ENCODE measurements around the gene GALC. TPM values are rescaled to one million over a fixed set of nuclear protein-coding genes. Genes with fewer than 3 reads are reported as not detected.
A peak's percentile ranks its signal among the peaks of the same experiment; 100 is the strongest.

GALC gene
- total RNA-seq, 1 experiment from 2014 or later, result 33.4 TPM

DNA sequence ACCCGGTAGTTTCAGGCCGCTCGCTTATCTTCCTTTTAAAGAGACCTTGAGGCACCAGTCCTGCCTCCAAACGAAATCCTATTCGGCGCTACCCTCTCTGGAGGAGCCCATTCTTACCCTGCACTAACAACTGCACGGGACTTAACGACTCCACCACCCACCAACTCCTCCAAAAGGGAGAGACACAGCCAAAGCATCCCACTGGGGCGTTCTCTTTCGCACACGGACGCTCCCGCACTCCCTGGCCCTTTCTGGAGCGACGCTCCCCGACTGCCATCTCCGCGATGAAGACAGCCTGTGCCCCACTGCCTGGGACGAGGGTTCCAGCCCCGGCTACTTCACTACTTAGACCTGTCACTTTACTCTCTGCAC, 650 bp downstream of the GALC start:
- Histone ChIP-seq H3K4me2 (ENCODE audit: low read depth, low read length, poor library complexity, severe bottlenecking) (peak overlapping the region; percentile 95), H3K9ac (ENCODE audit: low read length) (peak overlapping the region; percentile 83), H4K20me1 (ENCODE audit: insufficient read depth, low read depth, low read length) (no peaks in the 10 kb centered on the region), H3K9me3 (ENCODE audit: low read length) (no peaks in the 10 kb centered on the region), H3K27me3 (ENCODE audit: low read length) (no peaks in the 10 kb centered on the region), H3K9me2 (replicated peaks; ENCODE audit: insufficient read depth, low read length) (no peaks in the 10 kb centered on the region), H2AFZ (ENCODE audit: low read length) (peak overlapping the region; percentile 97), H3K79me2 (ENCODE audit: low read length) (peaks cover 13% of the 10 kb centered on the region; the same call in 1 of the 2 replicates), H3K36me3 (ENCODE audit: insufficient read depth, low read length) (no peaks in the 10 kb centered on the region), H3K27ac (ENCODE audit: low read length) (peak overlapping the region; percentile 61), H3K4me1 (ENCODE audit: low read length) (peaks cover 25% of the 10 kb centered on the region), H3K4me3 (ENCODE audit: low read length) (peak overlapping the region; percentile 77)
- no peak for DNase-seq

DNA sequence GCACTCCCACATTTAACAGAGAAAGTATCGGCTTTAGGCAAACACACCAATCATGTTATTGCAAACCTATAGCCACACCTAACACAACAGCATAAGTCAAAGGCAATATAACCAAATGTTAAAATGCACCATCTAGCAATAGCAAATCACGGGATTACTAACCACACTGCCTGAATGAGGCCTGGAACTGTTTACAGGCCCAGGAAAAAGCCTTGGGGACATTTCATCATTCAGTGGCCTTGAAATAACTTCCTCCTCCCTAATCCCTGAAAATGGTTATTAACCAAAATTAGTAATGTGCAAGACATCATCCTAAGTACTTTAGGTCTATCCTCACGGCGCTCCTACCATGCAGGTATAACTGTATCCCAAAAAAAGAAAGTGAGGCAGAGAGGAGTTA, 2.3 kb downstream of the GALC start:
- Histone ChIP-seq H3K9me2 (replicated peaks; ENCODE audit: insufficient read depth, low read length) (no peaks in the 10 kb centered on the region), H3K79me2 (ENCODE audit: low read length) (peaks cover 13% of the 10 kb centered on the region; the same call in 1 of the 2 replicates), H4K20me1 (ENCODE audit: insufficient read depth, low read depth, low read length) (no peaks in the 10 kb centered on the region), H3K9ac (ENCODE audit: low read length) (no peak overlapping the region), H3K27ac (ENCODE audit: low read length) (no peak overlapping the region), H3K4me3 (ENCODE audit: low read length) (no peak overlapping the region), H3K27me3 (ENCODE audit: low read length) (no peaks in the 10 kb centered on the region), H3K4me1 (ENCODE audit: low read length) (peaks cover 25% of the 10 kb centered on the region), H3K9me3 (ENCODE audit: low read length) (no peaks in the 10 kb centered on the region), H3K4me2 (ENCODE audit: low read depth, low read length, poor library complexity, severe bottlenecking) (no peak overlapping the region), H3K36me3 (ENCODE audit: insufficient read depth, low read length) (no peaks in the 10 kb centered on the region), H2AFZ (ENCODE audit: low read length) (no peak overlapping the region)
- no peak for DNase-seq

DNA sequence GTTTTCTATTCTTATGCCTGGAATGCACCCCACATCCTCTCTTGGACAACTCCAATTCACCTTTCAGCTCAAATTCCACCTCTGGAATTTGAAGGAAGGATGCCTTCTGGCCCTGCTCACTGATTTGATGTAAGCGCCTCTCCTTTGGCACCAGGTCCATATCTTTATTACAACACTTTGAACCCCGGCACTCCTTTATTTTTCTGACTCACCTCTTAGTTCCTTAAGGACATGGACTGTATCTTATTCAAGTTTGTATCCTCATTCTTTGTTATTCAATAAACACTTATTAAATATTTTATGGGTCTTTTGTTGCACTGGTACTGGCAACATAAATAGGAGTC, 3.1 kb downstream of the GALC start:
- Histone ChIP-seq H3K4me2 (ENCODE audit: low read depth, low read length, poor library complexity, severe bottlenecking) (no peak overlapping the region), H3K9me3 (ENCODE audit: low read length) (no peaks in the 10 kb centered on the region), H2AFZ (ENCODE audit: low read length) (no peak overlapping the region), H3K27ac (ENCODE audit: low read length) (no peak overlapping the region), H3K9me2 (replicated peaks; ENCODE audit: insufficient read depth, low read length) (no peaks in the 10 kb centered on the region), H3K4me1 (ENCODE audit: low read length) (peaks cover 23% of the 10 kb centered on the region), H3K4me3 (ENCODE audit: low read length) (no peak overlapping the region), H3K27me3 (ENCODE audit: low read length) (no peaks in the 10 kb centered on the region), H3K79me2 (ENCODE audit: low read length) (peaks cover 13% of the 10 kb centered on the region; the same call in 1 of the 2 replicates), H3K9ac (ENCODE audit: low read length) (no peak overlapping the region), H3K36me3 (ENCODE audit: insufficient read depth, low read length) (no peaks in the 10 kb centered on the region), H4K20me1 (ENCODE audit: insufficient read depth, low read depth, low read length) (no peaks in the 10 kb centered on the region)
- no peak for DNase-seq

DNA sequence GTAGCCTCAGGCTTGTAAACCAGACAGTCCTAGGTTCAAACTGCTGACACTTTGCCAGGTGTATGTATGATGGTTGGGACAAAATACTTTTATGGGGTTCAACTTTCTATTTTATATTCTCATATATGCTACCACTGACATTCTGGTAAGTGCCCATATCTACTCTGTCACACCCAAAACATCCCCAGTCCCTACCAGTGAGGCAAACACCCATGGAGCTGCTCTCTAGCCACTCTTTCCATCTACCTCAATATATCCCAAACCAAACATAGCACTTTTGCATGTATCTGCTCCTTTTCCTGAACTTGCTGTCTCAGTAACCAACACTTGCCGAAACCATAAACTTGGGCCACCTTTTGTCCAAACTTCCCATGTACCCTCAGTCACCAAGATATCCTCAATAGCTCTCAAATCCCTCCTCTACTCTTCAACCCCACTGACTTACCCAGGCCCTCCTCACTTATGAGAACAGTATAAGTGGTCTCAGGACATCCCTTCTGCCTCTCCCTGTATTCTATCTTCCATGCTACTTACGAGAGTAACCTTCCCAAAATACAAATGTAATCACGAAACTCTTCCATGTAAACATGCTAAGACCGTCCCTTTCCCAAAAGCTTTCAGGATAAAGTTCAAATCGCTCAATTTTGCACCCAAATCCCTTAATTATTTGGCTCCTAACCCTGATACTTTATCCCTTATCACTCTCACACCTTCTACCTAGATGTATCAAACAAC, 3.6 kb downstream of the GALC start:
- no peak overlapping the region for H3K9ac ChIP-seq (ENCODE audit: low read length)
- H3K9me2 ChIP-seq (replicated peaks; ENCODE audit: insufficient read depth, low read length), result no peaks in the 10 kb centered on the region
- H3K4me1 ChIP-seq (ENCODE audit: low read length), result peaks cover 20% of the 10 kb centered on the region
- no peaks in the 10 kb centered on the region for H3K9me3 ChIP-seq (ENCODE audit: low read length)
- no peak overlapping the region for H2AFZ ChIP-seq (ENCODE audit: low read length)
- H3K4me2 ChIP-seq (ENCODE audit: low read depth, low read length, poor library complexity, severe bottlenecking), result no peak overlapping the region
- no peaks in the 10 kb centered on the region for H3K36me3 ChIP-seq (ENCODE audit: insufficient read depth, low read length)
- no peaks in the 10 kb centered on the region for H4K20me1 ChIP-seq (ENCODE audit: insufficient read depth, low read depth, low read length)
- H3K27ac ChIP-seq (ENCODE audit: low read length), result no peak overlapping the region
- H3K79me2 ChIP-seq (ENCODE audit: low read length), result peaks cover 13% of the 10 kb centered on the region; the same call in 1 of the 2 replicates
- no peaks in the 10 kb centered on the region for H3K27me3 ChIP-seq (ENCODE audit: low read length)
- no peak overlapping the region for H3K4me3 ChIP-seq (ENCODE audit: low read length)
- DNase-seq, result no peak

DNA sequence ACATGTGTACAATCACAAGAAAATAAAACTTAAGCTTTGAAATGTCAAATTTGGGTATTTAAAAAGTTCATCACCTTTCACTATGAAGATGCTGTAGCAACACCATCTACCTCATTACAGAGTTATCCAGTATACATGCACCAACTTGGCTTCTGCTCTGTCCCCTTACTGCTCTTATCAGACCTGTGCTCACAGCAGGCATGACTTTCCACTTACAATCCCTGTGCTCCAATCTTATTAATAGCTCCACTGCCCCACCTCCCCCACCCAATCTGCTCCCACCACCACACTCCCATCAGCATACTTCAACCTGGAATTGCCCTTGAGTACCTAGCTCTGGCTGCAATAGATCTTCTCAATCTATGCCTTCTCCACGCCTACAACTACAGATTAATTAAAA, 13.3 kb downstream of the GALC start:
- no peak overlapping the region for H3K27ac ChIP-seq (ENCODE audit: low read length)

DNA sequence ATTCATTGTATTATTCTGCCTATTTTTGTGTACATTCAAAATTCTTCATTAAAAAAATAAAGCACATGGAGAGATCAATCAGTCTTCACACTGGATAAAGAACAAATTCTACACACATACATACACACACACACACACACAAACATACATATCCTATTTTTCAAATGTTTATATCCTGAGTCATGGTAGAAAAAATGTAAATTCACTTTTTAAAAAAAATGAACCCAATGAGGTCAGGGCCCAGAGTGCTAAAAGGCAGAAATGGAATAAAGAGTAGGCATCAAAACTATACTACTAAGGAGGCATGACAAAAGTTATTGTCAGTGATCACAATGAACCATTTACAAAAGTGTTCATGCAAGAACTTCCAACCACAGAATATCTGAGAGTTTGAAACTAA, 17.3 kb downstream of the GALC start:
- Histone ChIP-seq H3K36me3 (ENCODE audit: insufficient read depth, low read length) (peaks cover 14% of the 10 kb centered on the region; the same call in 1 of the 2 replicates), H3K4me3 (ENCODE audit: low read length) (no peak overlapping the region), H3K79me2 (ENCODE audit: low read length) (no peaks in the 10 kb centered on the region; the same call in 1 of the 2 replicates), H3K9me2 (replicated peaks; ENCODE audit: insufficient read depth, low read length) (no peaks in the 10 kb centered on the region), H4K20me1 (ENCODE audit: insufficient read depth, low read depth, low read length) (no peaks in the 10 kb centered on the region), H3K9me3 (ENCODE audit: low read length) (no peaks in the 10 kb centered on the region), H3K4me1 (ENCODE audit: low read length) (peaks cover 9% of the 10 kb centered on the region), H2AFZ (ENCODE audit: low read length) (no peak overlapping the region), H3K27ac (ENCODE audit: low read length) (no peak overlapping the region), H3K27me3 (ENCODE audit: low read length) (no peaks in the 10 kb centered on the region), H3K4me2 (ENCODE audit: low read depth, low read length, poor library complexity, severe bottlenecking) (no peak overlapping the region), H3K9ac (ENCODE audit: low read length) (no peak overlapping the region)
- no peak for DNase-seq

More for the DNA sequence above, 13.3 kb downstream of the GALC start:
- Histone ChIP-seq H3K9me2 (replicated peaks; ENCODE audit: insufficient read depth, low read length) (no peaks in the 10 kb centered on the region), H4K20me1 (ENCODE audit: insufficient read depth, low read depth, low read length) (no peaks in the 10 kb centered on the region), H3K36me3 (ENCODE audit: insufficient read depth, low read length) (peaks cover 18% of the 10 kb centered on the region; the same call in 1 of the 2 replicates), H3K4me3 (ENCODE audit: low read length) (no peak overlapping the region), H3K79me2 (ENCODE audit: low read length) (no peaks in the 10 kb centered on the region), H3K4me2 (ENCODE audit: low read depth, low read length, poor library complexity, severe bottlenecking) (no peak overlapping the region), H3K9me3 (ENCODE audit: low read length) (no peaks in the 10 kb centered on the region), H3K9ac (ENCODE audit: low read length) (no peak overlapping the region), H2AFZ (ENCODE audit: low read length) (no peak overlapping the region), H3K4me1 (ENCODE audit: low read length) (peaks cover 5% of the 10 kb centered on the region; the same call in 1 of the 2 replicates), H3K27me3 (ENCODE audit: low read length) (no peaks in the 10 kb centered on the region)
- no peak for DNase-seq

DNA sequence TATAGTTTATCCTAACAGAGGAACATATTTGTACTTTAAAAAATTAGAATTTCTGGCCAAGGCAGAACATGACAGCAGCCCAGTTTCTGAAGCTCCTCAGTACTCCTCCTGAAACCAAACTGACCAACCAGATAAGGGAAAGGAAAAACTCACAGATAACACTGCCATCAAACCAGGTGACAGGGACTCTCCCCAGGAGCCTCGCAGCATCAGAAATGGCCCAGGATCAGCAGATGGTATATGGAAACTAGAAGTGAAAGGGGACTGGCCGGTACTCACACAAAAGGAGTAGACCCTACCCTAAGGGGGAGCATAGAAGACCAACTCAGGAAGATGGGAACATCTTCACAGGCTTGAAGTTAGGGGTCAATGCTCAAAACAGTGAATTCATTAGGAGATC, 22.0 kb downstream of the GALC start:
- H3K79me2 ChIP-seq (ENCODE audit: low read length), result no peaks in the 10 kb centered on the region; the same call in 1 of the 2 replicates
- no peak for DNase-seq
- H3K4me3 ChIP-seq (ENCODE audit: low read length), result no peak overlapping the region
- no peaks in the 10 kb centered on the region for H3K27me3 ChIP-seq (ENCODE audit: low read length)
- no peak overlapping the region for H3K4me2 ChIP-seq (ENCODE audit: low read depth, low read length, poor library complexity, severe bottlenecking)
- H3K27ac ChIP-seq (ENCODE audit: low read length), result no peak overlapping the region
- H3K36me3 ChIP-seq (ENCODE audit: insufficient read depth, low read length), result peaks cover 7% of the 10 kb centered on the region; the same call in 1 of the 2 replicates
- no peaks in the 10 kb centered on the region for H3K9me3 ChIP-seq (ENCODE audit: low read length)
- no peaks in the 10 kb centered on the region for H4K20me1 ChIP-seq (ENCODE audit: insufficient read depth, low read depth, low read length)
- no peak overlapping the region for H3K9ac ChIP-seq (ENCODE audit: low read length)
- H3K4me1 ChIP-seq (ENCODE audit: low read length), result peaks cover 4% of the 10 kb centered on the region; the same call in 1 of the 2 replicates
- H2AFZ ChIP-seq (ENCODE audit: low read length), result no peak overlapping the region
- H3K9me2 ChIP-seq (replicated peaks; ENCODE audit: insufficient read depth, low read length), result no peaks in the 10 kb centered on the region; the same call in 1 of the 2 replicates

DNA sequence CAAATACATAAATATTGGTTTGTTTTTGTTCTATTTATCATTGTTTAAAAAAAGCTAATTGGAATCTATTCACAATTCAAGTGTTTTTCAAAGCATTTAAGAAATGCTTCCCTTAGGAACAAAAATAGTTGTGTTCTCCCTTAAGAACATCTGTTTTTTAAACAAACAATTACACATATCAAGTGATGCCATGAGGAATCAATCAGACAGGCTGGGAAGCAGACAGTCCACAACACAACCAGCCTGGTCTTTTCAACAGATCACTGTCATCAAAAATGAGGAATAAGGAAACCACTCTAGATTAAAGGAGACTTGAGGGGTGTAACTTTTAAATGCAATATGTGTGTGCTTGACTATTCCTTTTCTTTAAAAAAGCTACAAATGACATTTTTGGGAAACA, 25.5 kb downstream of the GALC start:
- no peak overlapping the region for H3K27ac ChIP-seq (ENCODE audit: low read length)
- no peak overlapping the region for H3K4me2 ChIP-seq (ENCODE audit: low read depth, low read length, poor library complexity, severe bottlenecking)
- no peaks in the 10 kb centered on the region for H3K9me3 ChIP-seq (ENCODE audit: low read length)
- H3K9me2 ChIP-seq (replicated peaks; ENCODE audit: insufficient read depth, low read length), result no peaks in the 10 kb centered on the region; the same call in 1 of the 2 replicates
- peaks cover 10% of the 10 kb centered on the region for H3K4me1 ChIP-seq (ENCODE audit: low read length)
- no peak overlapping the region for H3K4me3 ChIP-seq (ENCODE audit: low read length)
- DNase-seq, result no peak
- H2AFZ ChIP-seq (ENCODE audit: low read length), result no peak overlapping the region
- no peak overlapping the region for H3K9ac ChIP-seq (ENCODE audit: low read length)
- no peaks in the 10 kb centered on the region; the same call in 1 of the 2 replicates for H3K79me2 ChIP-seq (ENCODE audit: low read length)
- H4K20me1 ChIP-seq (ENCODE audit: insufficient read depth, low read depth, low read length), result no peaks in the 10 kb centered on the region
- H3K27me3 ChIP-seq (ENCODE audit: low read length), result no peaks in the 10 kb centered on the region
- H3K36me3 ChIP-seq (ENCODE audit: insufficient read depth, low read length), result no peaks in the 10 kb centered on the region; the same call in 1 of the 2 replicates

Data from Karpas-422 (cell line).